Upper lobe of left lung (tissue), 4 donors: ENCODE measurements around the gene KRAS.

Experiments
- CTCF ChIP-seq, 6 experiments: fragments of 450-650 bp in 4 of 6; fragments of 200-600 bp in 2 of 6; sonication (generic) in 2 of 6; IDR thresholded peaks; one replicate each; pipeline ENCODE4 v1.5.1; 2016 to 2019; ENCODE audit warnings: antibody characterized with exemption in 6 of 6
- EP300 ChIP-seq, 4 donors: sonication (generic); formaldehyde crosslinking; IDR thresholded peaks; one replicate each; pipeline ENCODE4 v1.5.1; 2017; ENCODE audit warnings: antibody characterized with exemption in 4 of 4, control low read depth in 2 of 4
- POLR2A ChIP-seq, 4 donors: fragments of 450-650 bp; IDR thresholded peaks; one replicate each; pipeline ENCODE4 v1.5.1; 2016 to 2017; ENCODE audit warnings: antibody characterized with exemption in 4 of 4, mild to moderate bottlenecking in 2 of 4
- POLR2AphosphoS5 ChIP-seq, 2 donors: sonication (generic); formaldehyde crosslinking; IDR thresholded peaks; one replicate each; pipeline ENCODE4 v1.5.1; 2017; ENCODE audit warnings: antibody characterized with exemption in 2 of 2

GRCh38 chr12:25287610-25288009 lies 36.9 kb upstream of the KRAS start:
- TF ChIP-seq CTCF (IDR thresholded peaks at IDR 0.05) (no peak), EP300 (IDR thresholded peaks at IDR 0.05) (no peak), POLR2A (IDR thresholded peaks at IDR 0.05) (no peak), POLR2AphosphoS5 (IDR thresholded peaks at IDR 0.05) (no peak)
